ENCODE data around the gene SPATS2L.
"Not testable (repeated sequence)": the region's sequence is repeated elsewhere in the genome, so short reads cannot be mapped to it uniquely, and the experiment has no call there.

Gene SPATS2L

DNA sequence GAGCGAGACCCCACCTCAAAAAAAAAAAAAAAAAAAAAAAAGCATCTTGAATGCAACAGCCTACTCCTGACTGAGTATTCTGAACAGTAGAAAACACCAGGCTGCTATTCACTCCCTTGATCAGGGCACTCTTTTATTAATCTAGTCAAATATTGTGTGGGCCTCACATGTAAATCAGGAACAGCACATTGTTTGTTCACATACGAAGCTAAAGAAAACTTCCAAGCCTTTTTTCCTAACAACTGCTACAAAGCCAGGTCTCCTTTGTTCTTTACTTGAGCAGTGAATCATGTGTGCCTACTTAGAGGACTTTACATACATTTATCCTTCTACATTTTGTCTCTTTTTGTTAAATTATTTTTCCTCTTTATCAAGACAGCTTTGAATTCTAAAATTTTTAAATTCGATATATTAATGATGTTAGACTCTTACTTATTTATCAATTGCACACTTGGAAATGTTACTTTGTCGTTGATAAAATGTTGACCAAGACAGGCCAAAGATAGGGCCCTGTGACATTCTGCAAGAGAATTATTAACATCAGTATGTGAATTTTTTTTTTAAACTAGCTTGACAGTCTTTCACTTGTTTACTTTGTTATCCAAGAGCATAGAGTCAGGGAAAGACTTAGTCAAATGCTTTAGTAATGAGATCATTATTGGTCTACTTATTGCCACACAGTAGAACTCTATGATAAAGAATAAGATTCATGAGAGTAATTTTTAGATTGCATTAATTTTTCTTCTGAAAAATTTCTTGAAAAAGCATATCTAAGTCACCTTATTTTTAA, 13.2 kb downstream of the SPATS2L start:
- no peak for DNase-seq (ENCODE audit: low read depth in 2 of 2)

DNA sequence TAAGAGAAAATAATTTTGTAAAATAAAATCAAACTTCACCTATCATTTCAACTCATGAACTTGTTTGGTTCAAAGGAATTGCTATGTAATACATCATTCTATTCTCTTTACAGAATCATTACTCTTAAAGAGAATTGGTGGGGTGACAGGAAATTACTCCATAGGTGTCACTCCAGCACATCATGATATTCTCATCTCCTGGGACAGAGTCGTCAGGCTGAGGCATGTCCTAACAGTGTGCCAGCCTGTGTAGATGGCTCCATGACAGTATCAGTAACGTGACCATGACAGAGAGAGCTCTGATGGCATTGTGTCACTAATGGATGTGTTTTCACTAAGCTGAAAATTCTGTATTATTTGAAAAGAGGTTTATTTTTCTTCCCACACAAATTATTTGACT, 13.9 kb downstream of the SPATS2L start:
- no peak for DNase-seq (ENCODE audit: low read depth in 2 of 2)

DNA sequence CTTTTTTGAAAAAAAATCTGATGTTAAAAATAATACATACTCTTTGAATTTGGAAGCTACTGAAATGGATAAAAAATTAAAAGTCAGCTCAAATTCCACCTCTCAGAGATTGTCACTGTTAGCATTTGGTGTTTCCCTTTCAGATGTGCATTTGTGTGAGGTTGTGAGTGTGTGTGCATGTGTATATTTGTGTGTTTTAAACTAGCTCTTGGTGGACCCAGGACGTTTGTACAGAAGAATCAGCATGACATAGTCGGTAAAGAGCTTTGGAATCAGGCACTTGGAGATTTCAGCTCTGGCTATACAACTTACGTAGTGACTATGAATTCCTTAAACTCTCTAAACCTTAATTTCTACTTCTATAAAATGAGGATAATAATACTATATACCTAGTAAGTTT, 14.5 kb downstream of the SPATS2L start:
- DNase-seq (ENCODE audit: low read depth in 2 of 2) = no peak

DNA sequence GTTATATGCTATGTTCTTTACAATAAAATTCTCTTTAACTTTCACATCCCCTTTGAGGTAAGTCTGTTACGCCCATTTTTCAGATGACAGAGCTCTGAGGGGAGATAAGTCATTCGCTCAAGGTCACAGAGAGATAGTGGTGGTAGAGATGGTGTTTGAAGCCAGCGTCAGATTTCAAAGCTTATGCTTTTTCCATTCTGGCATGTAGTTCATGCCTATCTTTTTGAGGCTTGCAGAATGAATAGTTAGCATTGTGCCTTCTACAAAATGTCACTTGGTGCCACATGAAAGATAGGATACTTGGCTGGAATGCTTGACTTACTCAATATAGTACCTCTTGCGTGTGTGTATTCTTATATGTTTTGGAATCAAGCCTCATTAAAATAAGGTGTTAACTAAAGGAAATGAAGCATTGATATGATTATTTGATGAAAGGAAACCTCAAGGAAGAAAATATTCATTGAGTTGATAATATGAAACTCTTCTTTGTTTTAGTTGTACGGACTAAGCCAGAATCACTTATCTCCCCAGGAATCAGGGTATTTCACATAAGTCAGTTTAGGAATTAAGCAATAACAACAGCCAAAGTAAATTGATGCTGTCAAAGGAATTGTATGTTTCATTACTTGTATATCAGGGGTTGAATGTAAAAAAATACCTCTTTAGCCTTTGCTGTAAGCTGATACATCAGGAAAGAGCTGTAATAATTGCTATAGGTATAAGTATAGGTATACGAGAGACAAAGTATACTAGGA, 15.5 kb downstream of the SPATS2L start:
- DNase-seq (ENCODE audit: low read depth in 2 of 2) = no peak

DNA sequence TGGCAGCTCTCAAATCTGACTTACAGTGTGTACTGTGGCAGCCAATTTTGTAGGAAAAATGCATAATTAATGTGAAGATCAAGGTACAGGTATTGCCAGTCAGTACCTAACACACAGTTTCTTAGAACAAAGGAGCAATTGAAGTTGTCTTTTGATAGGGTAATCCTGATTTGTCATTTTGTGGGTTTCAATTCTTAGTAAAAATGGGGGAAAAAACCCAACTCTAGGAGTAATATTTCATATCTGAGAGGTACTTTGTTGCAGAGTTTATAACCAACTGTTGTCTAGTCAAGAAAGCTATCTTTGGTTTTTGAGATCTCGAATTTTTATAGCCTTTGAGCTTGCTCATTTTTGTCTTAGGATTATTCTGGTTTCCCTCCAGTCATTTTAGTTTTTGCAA, 16.1 kb downstream of the SPATS2L start:
- no peak for DNase-seq (ENCODE audit: low read depth in 2 of 2)

DNA sequence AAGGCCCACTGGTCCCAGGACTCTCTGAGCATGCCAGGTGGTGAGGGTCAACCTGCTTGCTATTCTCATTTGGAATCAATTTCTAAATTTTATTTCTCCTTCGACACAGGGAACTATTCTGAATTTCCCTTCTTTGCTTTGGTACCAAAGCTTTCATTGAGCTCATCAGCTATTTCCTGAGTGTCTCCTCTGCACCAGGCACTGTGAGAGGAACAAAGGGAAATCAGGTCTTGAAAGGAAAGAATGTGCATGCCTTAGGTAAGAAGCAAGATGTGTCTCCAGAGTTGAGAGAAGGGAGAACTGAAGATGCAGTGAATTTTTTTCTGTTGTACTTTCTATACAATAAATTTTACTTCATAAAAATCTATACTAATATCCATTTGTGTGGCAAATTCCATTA, 17.9 kb downstream of the SPATS2L start:
- DNase-seq (ENCODE audit: low read depth in 2 of 2) = no peak

DNA sequence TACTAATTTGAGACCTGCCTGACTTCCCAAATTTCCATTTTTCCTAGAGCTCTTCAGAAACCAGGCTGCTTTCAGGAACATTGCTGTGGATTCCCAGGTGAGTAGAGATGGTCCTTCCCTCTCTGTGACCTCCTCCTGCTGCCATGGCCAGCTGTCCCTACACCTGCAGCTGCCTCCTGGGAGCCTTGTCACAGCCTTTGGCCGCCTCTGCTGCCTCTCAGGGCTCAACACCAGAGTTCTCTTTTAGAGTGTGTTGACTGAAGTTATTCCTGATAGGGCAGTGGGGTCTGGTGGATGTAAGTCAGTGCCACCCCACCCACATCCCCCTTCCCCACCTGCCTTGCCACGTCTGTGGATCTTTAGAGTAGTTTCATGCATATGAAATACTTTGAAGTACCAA, 22.9 kb downstream of the SPATS2L start:
- DNase-seq (ENCODE audit: low read depth in 2 of 2) = no peak

DNA sequence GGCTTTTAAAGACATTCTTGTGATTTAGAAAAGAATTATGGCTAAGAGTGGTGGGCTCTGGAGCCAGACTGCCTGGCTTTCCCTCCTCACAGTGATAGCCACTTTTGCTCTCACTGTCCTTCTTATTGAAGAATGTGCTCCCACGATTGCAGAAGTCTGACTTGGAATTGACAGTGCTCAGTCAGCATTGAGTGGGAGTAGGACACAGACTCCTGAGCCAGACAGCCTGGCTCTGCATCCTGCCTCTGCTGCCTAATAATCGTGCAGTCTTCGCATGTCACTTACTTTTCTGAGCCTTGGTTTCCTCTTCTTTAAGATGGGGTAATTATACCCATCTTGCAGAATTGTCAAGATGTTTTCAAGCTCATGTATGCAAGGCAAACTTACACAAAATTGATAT, 23.3 kb downstream of the SPATS2L start:
- DNase-seq (ENCODE audit: low read depth in 2 of 2) = no peak

DNA sequence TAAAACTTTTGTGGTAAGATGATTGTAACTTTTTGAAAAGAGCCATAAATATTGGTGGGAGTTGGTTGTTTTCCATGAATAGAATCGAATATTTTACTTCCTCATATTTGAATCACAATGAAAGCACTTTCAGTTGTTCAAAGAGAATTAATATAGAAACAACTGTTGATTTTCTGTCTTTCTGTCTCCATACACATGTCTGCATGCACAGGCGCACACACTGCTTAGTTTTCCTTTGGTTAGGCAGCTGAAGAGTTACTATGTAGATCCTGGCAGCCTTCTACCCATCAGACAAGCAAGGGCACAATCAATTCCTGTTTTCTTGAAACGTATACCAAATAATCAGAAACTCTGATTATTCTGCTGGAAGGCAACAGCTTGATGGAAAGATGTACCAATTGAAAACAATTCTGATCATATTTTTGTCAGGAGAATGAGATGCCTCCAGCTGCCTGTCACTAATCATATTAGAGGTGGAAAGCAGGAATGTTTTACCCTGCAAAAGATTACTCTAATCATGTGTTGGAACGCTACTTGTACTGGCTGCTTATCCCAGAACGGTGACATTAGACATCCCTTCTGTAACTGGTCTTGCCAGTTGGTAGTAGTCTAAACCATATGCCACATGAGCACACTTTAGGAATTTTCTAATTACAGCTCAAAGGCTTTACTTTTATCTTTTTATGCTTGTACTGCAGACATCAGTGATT, 24.0 kb downstream of the SPATS2L start:
- DNase-seq (ENCODE audit: low read depth in 2 of 2) = no peak

DNA sequence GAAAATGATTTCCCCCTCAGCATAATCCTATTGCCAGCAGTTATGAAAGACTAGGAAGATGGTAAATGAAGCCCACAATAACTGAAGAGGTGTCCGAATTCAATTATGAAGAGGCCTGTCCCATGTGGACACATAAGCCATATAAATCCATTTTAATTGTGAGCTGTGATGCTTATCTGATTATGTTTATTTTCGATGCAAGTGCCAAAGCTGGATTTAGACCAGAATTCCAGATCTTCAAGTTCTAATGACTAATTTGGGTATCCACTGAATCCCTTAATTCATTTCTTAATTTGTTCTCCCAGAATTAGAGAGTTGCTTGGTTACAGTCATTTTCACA, 24.5 kb downstream of the SPATS2L start:
- no peak for DNase-seq (ENCODE audit: low read depth in 2 of 2)

DNA sequence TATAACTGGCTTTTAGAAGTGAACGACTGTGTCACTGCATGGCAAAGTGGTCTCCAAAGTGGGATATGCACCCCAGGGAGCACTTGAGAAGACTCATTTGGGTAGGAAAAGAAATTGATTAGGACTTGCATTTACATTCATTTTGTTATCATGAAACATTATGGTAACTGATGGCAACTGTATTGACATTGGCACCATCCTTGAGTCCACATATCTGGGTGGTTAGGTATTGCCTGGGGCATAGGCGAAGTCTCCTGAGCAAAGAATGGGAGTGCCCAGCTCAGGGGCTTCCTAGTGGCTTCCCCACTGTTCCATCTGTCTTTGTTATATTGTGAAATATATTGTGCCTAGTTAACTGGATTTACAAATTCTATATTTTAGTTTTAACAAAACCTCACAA, 29.2 kb downstream of the SPATS2L start:
- no peak for DNase-seq (ENCODE audit: low read depth in 2 of 2)

DNA sequence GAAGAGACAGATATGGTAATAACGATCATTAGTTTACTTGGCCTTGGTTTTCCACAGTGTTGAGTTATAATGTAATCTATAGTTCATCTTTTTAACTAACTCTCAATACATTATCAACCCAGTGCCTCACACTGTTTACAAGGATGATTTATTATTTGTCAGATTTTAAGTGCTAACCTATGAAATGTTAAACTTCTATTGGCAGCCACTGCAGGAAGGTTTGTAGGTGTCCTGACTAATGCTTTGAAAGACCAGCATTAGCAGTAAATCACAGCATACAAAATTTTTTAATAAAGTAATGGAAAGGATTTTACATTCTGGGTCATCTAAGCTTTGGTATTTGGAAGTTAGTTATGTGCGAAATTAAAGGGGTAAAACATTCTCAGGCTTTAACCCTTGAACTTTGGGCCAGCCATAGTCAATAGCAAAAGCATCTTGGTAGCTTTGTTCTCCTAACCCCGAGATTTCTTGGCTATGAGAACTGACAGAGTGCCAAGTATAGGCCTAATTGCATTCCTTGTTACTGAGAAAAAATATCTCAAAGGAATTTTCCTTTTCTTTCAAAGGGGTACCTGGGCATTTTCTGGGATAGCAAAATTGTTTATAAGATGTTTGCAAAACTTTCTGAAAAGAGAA, 30.6 kb downstream of the SPATS2L start:
- DNase-seq (ENCODE audit: low read depth in 2 of 2) = no peak

DNA sequence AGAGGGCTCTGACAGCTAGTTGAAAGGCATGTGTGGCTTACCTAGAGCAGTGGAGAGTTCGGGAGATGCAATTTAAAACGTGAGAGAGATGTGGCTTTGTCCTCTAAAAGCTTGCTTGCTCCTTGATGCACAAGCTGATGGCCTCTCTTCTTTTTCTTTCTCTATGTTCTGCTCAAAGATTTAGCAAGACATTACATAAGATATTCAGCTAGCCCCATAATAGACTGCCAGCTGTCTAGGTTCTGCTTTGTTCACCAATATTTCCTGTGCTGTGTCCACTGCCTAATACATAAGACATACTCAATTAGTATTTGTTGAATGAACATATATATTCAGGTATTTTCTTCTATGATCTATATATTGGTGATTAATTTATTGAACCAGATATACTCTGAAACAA, 31.1 kb downstream of the SPATS2L start:
- DNase-seq (ENCODE audit: low read depth in 2 of 2) = no peak

DNA sequence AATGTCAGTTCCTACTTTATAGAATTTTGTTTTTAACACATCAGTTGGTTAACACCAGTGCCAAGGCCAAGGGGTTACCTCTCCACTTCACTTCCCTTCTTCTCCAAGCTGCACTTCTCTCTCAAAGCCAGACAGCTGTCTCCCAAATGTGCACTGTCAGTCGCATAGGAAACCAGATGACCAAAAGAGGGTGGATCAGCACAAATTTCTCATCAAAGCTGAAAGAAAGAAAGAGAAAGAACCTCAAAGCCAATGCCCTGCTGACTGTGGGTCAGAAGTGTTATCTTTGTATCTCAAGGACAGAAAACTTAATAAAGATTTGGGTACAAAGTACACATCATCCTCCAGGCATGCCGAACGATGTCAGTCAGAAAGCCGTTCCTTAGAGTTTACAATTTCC, 32.2 kb downstream of the SPATS2L start:
- DNase-seq (ENCODE audit: low read depth in 2 of 2) = no peak

DNA sequence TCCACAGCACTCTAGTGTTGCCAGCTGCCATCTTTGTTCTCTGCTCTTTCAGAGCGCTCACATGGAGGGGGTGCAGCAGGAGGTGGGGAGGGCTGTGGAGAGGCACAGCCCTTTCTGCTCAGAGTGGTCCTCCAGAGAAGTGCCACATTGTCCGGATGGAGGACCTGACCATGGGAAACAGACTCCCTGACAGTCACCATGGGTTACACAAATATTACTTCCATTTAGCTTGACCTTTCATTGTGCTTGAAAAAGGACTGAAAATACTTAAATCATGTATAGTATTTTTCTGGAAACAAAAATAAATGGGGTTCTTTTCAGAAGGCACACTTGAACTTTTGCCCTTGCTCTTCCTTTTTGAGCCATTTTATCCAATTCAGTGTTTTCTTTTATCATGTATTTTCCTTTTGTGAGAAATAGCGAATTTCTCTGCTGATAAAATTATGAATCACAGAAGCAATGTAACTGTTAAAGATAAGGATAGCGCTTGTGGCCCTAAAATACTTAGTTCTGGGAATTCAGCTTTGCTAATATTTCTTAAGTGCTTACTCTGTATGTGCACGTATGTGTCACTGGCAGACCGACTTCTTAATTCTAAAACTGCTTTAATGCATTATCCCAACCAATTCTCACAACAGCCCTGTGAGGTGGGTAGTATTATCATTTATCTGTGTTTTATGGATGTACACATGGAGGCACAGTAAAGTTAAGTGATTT, 34.2 kb downstream of the SPATS2L start:
- DNase-seq (ENCODE audit: low read depth in 2 of 2) = no peak

DNA sequence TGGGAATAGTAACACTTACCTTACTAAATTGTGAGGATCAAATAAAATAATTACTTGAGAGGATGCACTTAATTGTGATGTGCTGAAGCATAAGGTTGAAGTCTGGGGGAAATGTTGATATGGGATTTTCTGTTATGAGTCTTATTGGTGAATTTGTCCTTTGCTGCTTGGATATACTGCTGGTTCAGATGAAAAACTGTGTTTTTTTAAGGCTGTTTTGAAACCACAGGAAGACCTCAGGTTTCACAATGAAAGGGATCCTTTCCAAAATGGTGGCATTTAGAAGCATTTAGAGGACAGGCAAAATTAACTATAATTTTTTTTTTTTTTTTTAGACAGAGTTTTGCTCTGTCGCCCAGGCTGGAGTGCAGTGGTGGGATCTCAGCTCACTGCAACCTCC, 34.9 kb downstream of the SPATS2L start:
- no peak for DNase-seq (ENCODE audit: low read depth in 2 of 2)

DNA sequence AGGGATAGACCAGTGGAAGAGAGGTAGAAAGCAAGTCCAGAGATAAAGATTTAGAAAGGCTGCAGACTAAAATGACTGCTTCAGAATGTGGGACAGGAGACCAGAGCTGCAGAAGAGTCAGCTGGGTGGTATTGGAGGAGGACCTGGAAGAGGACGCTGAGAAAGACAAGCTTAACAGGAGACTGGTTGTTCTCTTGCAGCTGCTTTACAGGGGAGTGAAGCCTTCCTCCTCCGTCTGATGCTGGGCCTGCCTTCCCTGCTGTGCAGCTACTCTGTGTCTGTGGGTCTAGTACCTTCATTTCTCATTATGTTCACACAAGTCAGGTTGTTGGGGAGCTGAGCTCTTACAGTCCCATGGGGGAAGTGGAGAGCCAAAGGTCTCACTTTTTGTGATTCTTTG, 35.7 kb downstream of the SPATS2L start:
- no peak for DNase-seq (ENCODE audit: low read depth in 2 of 2)

DNA sequence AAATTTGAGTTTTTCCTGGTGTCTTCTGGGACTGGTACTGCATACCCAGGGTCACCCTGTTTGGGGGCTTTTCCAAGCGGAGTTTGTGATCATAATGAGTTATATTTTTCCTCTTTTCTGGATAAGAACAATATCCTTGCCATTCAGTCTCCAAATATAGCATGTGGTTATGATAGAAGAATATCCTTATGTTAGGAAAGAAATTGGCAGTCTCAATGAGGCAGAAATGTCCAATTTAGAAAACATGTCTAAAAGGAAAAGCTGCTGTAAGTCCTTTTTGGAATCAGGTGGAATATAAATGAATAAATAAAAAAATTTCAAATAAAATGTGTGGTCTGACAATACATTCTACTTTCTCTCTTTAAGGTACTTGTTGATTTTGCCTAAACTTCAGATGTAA, 36.2 kb downstream of the SPATS2L start:
- no peak for DNase-seq (ENCODE audit: low read depth in 2 of 2)

DNA sequence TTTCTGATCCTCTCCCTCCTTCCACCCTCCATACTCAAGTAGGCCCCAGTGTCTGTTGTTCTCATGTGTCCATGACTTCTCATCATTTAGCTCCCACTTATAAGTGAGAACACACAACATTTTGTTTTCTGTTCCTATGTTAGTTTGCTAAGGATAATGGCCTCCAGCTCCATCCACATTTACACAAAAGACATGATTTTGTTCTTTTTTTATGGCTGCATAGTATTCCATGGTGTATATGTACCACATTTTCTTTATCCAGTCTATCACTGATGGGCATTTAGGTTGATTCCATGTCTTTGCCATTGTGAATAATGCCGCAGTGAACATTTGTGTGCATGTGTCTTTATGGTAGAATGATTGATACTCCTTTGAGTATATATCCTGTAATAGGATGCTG, 37.7 kb downstream of the SPATS2L start:
- not testable (repeated sequence) for DNase-seq (ENCODE audit: low read depth in 2 of 2)

DNA sequence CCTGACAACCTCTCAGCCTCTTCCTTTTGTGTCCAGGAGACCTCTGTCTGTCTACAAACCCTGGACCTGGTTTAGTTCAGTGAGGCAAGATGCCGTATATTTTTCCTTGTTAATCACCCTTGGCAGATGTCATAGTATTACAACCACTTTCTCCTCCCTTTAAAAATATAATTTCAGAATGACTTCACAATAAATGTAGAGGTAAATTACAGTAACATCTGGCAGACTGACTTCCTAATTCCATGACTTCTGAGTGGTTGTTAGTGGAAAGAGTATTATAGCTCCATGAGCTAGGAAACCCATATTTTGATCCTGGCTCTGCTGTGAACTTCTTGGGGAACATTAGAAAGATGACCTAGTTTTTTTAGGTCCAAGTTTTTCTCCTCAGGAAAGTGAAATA, 39.5 kb downstream of the SPATS2L start:
- DNase-seq (ENCODE audit: low read depth in 2 of 2) = no peak

DNA sequence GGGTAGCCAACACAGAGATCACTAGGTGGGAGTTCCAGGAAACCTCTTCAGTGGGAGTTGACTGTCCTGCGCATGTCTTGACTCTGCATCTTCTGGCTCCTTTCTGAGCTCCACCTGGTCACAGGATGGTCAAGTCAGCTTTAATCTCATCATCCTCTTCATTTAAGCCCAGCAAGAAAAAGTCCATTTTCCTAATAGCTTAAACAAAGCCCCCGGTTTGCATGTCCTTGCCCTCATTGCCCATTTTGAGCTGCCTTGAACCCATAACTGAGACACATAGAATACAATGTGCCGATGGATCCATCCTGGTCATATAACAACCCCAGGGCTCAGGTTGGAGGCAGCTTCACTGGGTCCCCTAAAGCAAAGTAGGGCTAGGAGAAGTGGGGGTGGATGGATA, 40.8 kb downstream of the SPATS2L start:
- no peak for DNase-seq (ENCODE audit: low read depth in 2 of 2)

Measured in stimulated activated CD8-positive, alpha-beta memory T cell treated with anti-CD3 and anti-CD28 coated beads, Interleukin-7, amount 100 ng/mL, for 4 hours (primary cell).